GM19397 (cell line): Measurements from ENCODE around the gene EFTUD2.

Experiments
- ATAC-seq: cut with Tn5 transposase; IDR thresholded peaks from one replicate; pipeline ENCODE4 v1.9.1; 2021; ENCODE audit warnings: mild to moderate bottlenecking, moderate library complexity; ENCODE audit not compliant: unreplicated experiment

Gene EFTUD2

GRCh38 chr17:44889003-44889402 is 10.2 kb downstream of the EFTUD2 start:
- ATAC-seq, result no peak

- no peak for ATAC-seq
Measured at GRCh38 chr17:44887971-44888954, 11.0 kb downstream of the EFTUD2 start.

- no peak for ATAC-seq
Measured at GRCh38 chr17:44887016-44887415, 12.2 kb downstream of the EFTUD2 start.

GRCh38 chr17:44884941-44885340 is 14.3 kb downstream of the EFTUD2 start:
- ATAC-seq, result no peak

GRCh38 chr17:44881145-44881544 is 18.1 kb downstream of the EFTUD2 start:
- ATAC-seq, result no peak

- no peak for ATAC-seq
Measured at GRCh38 chr17:44880062-44880461, 19.2 kb downstream of the EFTUD2 start.

- no peak for ATAC-seq
Measured at GRCh38 chr17:44879376-44879775, 19.9 kb downstream of the EFTUD2 start.

- ATAC-seq, result no peak
Measured at GRCh38 chr17:44878627-44879221, 20.5 kb downstream of the EFTUD2 start.

- ATAC-seq, result no peak
Measured at GRCh38 chr17:44877121-44877520, 22.1 kb downstream of the EFTUD2 start.

GRCh38 chr17:44875761-44876160 is 23.5 kb downstream of the EFTUD2 start:
- ATAC-seq, result no peak

- ATAC-seq, result no peak
Measured at GRCh38 chr17:44872131-44872768, 27.0 kb downstream of the EFTUD2 start.

- no peak for ATAC-seq
Measured at GRCh38 chr17:44871556-44871955, 27.7 kb downstream of the EFTUD2 start.

GRCh38 chr17:44867841-44868240 is 31.4 kb downstream of the EFTUD2 start:
- ATAC-seq, result no peak

- ATAC-seq, result no peak
Measured at GRCh38 chr17:44865931-44866330, 33.3 kb downstream of the EFTUD2 start.

GRCh38 chr17:44865231-44865660 is 34.0 kb downstream of the EFTUD2 start:
- ATAC-seq, result no peak

GRCh38 chr17:44864831-44865230 is 34.4 kb downstream of the EFTUD2 start:
- no peak for ATAC-seq

GRCh38 chr17:44863061-44863918 is 36.0 kb downstream of the EFTUD2 start:
- no peak for ATAC-seq

- no peak for ATAC-seq
Measured at GRCh38 chr17:44862278-44862914, 36.8 kb downstream of the EFTUD2 start.

GRCh38 chr17:44859701-44860100 is 39.5 kb downstream of the EFTUD2 start:
- no peak for ATAC-seq

- no peak for ATAC-seq
Measured at GRCh38 chr17:44854192-44854591, 45.1 kb downstream of the EFTUD2 start.
